Stimulated activated naive CD4-positive, alpha-beta T cell treated with Interleukin-2 at 50 U/mL for 16 hours (primary cell): ENCODE measurements around the gene CBX3.
A peak's percentile ranks its signal among the peaks of the same experiment; 100 is the strongest.
"Not testable (repeated sequence)": the region's sequence is repeated elsewhere in the genome, so short reads cannot be mapped to it uniquely, and the experiment has no call there.

Source experiments
- DNase-seq: peaks from one replicate; lab custom pipeline; 2025; lab: John Stamatoyannopoulos, UW

CBX3 gene

GRCh38 chr7:26188206-26188956 is 13.2 kb upstream of the CBX3 start:
- no peak for DNase-seq

DNA sequence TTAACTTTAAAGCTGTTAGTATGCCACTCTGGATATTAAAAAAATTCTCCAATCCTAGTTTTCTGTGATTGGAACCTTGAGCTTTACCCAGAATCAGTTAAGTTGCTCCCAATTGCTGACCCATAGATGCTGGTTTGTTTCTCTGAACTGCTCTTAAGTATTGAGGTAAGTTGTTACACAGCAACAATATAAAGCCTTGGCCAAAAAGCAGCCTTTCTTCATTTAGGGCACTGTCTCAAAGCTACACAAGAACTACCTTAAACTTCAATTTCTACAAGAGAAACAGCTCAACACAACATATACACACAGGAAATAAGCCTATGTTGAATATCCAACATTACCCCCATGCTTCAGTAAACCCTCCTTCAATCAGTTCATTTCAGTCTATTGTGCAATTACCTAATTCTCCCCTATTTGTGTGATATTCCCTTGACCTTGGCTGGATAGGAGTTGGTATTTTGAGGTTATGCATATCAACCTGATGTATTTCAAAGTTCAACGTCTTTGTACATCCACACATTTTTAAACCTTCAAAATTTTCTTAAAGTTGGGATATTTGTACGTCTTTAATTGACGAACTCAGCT is 12.5 kb upstream of the CBX3 start:
- no peak for DNase-seq

- DNase-seq = no peak
Measured at GRCh38 chr7:26189697-26190096, 11.8 kb upstream of the CBX3 start.

GRCh38 chr7:26190417-26190869 is 11.1 kb upstream of the CBX3 start:
- no peak for DNase-seq

DNA sequence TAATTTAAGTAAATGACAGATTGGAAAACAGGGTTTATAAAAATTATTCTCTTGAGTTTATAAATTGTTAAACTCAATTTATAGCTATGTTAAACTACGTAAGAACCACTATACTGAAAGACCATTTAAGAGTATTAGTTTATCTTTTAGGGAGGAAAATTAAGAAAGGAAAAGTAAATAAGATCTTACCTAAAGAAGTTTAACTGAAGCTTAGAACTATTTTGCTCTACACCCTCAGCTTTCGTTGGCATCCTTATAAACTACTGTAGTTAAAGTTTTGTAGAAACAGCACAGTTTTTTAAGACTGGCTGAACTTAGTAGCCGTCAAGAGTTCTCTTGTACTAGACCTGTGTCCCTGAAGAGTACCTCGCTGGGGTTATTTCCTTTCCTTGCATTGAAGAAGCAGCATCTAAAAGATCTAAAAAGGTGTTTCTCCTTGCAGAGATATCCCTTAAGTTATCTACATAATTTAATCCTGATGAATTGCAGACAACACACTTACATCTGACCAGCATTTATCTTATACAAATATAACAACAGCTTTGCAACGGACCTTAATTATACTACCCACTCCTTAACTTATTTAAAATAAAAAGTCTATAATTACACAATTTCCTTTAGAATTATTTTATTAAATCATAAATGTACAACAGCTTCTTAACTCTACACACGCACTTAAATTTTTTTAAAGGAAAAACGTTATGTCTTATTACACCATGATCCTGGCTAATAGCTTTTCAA is 10.1 kb upstream of the CBX3 start:
- no peak for DNase-seq

DNA sequence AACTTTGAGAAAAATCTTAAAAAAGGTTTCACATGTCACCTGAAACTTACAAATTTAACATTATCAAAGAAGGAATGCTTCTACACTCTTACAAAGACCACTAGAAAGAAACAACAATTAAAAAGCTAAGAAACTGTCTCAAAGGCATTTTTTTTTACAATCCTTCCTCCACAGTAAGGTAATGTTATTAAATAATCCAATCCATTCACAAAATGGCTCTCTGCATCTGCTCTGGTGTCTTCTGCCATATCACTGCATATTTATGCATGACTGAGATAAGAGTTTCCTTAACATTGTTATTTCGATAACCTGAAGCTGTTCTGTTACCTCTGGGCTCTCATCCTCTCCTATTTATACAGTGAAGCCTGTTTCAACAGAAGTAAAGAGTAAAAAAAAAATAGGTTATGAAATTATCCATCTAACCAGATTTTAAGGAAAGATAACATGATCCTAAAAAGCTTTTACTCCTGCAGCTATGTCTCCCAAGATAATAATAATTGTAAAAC is 9.5 kb upstream of the CBX3 start:
- no peak for DNase-seq

GRCh38 chr7:26192485-26193087 is 9.0 kb upstream of the CBX3 start:
- no peak for DNase-seq

GRCh38 chr7:26193432-26194207 is 7.9 kb upstream of the CBX3 start:
- DNase-seq = no peak

DNA sequence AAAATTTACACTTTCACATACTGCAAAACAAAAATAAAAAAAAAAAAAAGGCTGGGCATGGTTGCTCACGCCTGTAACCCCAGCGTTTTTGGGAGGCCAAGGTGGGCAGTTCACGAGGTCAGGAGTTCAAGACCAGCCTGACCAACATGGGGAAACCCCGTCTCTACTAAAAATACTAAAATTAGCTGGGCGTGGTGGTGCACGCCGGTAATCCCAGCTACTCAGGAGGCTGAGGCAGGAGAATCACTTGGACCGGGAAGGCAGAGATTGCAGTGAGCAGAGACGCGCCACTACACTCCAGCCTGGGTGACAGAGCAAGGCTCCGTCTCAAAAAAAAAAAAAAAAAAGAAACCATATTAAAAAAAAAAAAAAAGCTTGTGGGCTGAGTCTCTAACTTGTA is 6.8 kb upstream of the CBX3 start:
- DNase-seq = not testable (repeated sequence)

DNA sequence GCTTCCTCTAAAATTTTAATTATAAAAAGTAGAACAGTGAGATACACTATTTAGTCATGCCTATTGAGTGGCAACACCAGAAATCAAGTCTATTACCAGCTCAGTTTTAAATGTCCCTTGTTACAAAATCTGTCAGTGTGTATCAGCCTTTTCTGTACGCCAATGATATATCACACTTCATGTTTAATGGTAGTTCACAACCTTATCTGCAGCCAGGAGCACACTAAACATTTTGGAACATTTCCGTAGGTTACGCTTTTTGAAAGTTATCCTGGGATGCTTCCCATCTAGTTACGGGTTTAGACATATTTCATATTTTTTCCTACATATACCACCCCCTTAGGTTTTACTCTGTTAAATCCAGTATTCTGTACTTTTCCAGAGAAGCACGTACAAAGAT is 6.4 kb upstream of the CBX3 start:
- DNase-seq = no peak

- no peak for DNase-seq
Measured at GRCh38 chr7:26195867-26196657, 5.5 kb upstream of the CBX3 start.

DNA sequence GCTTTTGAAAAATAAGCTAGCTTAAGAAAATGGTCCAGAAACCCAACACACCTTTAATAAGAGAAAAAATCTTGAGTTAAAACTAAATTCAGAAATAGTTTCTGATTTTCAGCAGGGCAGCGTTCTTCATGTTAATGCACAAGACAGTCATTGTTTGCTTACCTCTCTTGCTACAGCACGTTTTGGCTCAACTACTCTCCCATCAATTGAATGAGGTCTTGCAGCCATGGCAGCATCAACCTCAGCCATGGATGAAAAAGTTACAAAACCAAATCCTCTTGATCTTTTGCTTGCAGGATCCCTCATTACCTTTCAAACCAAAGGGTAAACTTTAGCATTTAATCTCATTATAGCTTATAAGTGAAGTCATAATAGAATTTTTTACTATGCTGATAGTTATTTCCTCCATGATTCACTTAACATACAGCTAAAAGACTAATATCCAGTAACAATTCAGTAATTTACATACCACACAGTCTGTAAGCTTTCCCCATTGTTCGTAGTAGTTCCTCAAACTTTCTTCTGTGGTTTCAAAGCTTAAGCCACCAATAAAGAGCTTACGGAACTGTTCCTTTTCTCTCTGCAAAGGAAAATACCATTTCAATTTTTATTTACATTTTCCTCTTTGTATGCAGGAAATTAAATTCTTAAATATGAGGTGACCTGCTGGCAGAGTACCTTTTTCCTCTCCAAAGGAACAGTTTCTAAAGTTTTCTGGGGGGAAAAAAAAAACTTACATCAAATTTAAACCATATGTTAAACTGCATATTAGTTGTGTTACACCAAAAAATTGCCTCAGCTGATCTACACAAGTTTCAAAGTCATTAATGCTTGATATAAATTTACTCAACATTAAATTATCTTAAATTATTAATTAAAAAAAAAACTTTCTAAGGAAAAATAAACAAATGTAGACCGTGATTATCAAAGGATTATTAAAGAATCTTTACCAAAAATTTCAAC is 4.1 kb upstream of the CBX3 start:
- DNase-seq = no peak

GRCh38 chr7:26198133-26198780 is 3.3 kb upstream of the CBX3 start:
- DNase-seq = no peak

DNA sequence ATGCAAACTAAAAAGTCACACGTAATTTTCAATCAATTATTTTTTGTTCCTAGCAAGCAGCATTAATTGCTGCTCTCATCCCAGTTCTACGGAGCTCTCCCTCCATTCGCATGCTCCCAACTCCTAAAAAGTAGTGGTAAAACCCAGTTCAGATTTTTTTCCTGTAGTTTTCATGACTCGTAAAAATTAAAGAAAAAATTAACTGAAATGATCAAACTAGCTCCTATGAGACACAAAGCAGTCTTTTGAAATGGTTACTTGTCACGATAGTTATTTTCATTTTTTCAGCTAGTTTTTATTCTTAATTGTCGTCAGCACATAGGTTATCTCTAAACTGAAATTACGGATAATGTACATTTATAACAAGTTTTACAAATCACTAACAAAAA is 2.8 kb upstream of the CBX3 start:
- no peak for DNase-seq

DNA sequence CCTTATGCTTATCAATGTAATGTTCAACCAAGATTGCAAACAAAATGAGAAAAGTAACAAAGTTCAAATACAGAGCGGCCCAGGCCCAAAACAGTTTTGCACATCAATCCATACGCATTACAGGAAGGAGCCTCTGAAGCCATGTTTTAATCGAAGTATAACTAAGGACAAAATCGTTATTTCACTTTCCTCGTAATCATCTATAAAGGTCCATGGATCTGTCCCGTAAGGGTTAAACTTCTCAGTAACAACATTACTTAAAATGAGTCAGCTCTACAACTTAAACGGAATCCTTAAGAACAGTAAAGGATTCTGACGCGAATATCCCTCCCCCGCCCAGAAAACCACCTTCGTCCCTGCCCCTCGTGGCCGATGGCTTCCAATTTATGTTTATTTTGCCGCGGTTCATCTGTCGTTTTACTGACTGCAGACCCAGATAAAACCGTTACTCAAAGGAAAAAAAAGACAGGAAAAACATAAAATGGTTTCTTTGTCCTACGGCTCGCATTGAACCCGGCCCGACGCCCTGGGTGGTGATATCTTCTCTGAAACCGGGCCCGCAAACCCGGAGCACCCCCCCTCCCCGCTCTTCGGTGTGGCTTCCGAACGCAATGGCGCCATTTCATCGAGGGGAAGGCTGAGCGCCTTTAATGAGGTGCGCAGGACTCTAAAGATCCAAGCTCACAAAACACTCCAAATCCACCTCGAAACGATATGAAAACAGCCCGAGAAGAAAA is 2.1 kb upstream of the CBX3 start:
- DNase-seq = peak; percentile 71

DNA sequence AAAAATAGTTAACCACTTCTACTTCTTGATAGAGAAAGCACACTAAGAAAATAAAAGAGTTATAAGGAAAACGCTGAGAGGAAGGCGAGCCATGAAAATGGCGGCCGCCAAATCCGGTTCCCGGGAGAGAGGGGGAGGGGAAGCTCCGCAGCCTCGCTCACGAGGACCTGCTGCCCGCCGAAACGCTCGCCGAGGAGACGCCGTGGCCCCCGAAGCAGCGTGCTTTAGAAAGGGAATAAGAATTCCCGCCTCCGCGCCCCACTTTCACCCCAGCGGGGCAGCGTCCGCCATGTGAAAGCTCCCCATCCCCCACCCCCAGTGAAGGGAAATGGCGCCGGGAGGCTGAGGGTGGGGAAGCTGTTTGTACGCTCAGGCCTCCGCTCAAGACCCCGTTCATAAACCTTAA is 1.5 kb upstream of the CBX3 start:
- peak; percentile 70 for DNase-seq

DNA sequence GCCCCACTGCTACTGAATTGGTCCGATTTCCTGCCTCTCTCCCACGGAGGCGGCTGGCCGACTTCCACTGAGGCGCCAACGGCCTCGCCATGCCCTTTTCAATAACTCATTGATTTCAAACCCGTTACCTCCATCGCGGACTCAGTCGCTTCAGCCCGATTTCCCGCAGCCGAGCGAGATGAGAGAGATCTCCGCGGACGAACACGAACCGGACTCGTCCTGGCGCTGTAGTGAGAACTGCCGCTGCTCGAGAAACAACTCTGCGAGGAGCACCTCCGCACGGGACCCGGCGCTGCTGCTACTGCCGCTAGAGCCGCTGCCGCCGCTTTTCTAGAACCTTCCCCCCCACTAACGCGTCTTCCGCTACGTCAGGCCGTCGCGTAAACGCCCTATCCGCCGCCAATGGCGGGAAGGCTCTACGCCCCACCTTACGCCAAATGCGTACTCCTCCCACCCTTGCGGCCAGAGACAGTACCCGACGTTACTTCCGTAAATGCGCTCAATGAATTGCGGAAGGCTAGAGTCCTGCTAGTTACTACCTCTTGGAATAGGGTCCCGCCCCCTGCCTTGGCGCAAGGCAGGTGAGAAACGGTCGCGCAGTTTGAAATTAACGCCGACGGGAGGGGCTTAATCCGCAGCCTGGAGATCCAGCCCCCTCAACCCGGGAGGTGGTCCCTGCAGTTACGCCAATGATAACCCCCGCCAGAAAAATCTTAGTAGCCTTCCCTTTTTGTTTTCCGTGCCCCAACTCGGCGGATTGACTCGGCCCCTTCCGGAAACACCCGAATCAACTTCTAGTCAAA is 900 bp upstream of the CBX3 start, which contains the start of gene HNRNPA2B1:
HNRNPA2B1 (minus strand) TSS at position 303 of the 803 bp plus-strand sequence; CDS start at position 134, 169 bp downstream.
- peak; percentile 95 for DNase-seq
